ENCODE data around the gene IFFO2. TPM values are rescaled to one million over a fixed set of nuclear protein-coding genes. Genes with fewer than 3 reads are reported as not detected.

Gene IFFO2
- total RNA-seq, 1 experiment from 2014 or later: 11.7 TPM

- Histone ChIP-seq H3K36me3 (ENCODE audit: low read depth) (no peaks in the 10 kb centered on the region), H3K79me2 (ENCODE audit: low read depth) (peaks cover 43% of the 10 kb centered on the region), H3K4me1 (replicated peaks; ENCODE audit: insufficient read depth) (no peaks in the 10 kb centered on the region; the same call in 1 of the 2 replicates), H3K27me3 (ENCODE audit: insufficient read depth, low read depth) (no peaks in the 10 kb centered on the region), H3F3A (ENCODE audit: insufficient read depth, low read depth) (no peaks in the 10 kb centered on the region), H2AFZ (no peak overlapping the region), H4K20me1 (ENCODE audit: insufficient read depth) (no peaks in the 10 kb centered on the region), H3K4me2 (no peak overlapping the region), H3K4me3 (no peak overlapping the region), H3K9me3 (ENCODE audit: insufficient read depth, low read depth) (no peaks in the 10 kb centered on the region), H3K27ac (no peak overlapping the region), H3K9me2 (ENCODE audit: insufficient read depth) (no peaks in the 10 kb centered on the region)
- intact Hi-C loops (cut with micrococcal nuclease; ENCODE audit: unreplicated experiment): no loop called here
- BruUV-seq (replicated peaks): no TSS peak
- ChIA-PET POLR2A (ENCODE audit: unreplicated experiment) (no interaction called here), CTCF (no interaction called here)
- no peak for DNase-seq
- TF ChIP-seq, protein P1, sequence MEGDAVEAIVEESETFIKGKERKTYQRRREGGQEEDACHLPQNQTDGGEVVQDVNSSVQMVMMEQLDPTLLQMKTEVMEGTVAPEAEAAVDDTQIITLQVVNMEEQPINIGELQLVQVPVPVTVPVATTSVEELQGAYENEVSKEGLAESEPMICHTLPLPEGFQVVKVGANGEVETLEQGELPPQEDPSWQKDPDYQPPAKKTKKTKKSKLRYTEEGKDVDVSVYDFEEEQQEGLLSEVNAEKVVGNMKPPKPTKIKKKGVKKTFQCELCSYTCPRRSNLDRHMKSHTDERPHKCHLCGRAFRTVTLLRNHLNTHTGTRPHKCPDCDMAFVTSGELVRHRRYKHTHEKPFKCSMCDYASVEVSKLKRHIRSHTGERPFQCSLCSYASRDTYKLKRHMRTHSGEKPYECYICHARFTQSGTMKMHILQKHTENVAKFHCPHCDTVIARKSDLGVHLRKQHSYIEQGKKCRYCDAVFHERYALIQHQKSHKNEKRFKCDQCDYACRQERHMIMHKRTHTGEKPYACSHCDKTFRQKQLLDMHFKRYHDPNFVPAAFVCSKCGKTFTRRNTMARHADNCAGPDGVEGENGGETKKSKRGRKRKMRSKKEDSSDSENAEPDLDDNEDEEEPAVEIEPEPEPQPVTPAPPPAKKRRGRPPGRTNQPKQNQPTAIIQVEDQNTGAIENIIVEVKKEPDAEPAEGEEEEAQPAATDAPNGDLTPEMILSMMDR (conservative IDR thresholded peaks at IDR 0.05): no peak
- TF ChIP-seq EZH2 (IDR thresholded peaks at IDR 0.05; ENCODE audit: low read depth): no peak
These were observed 11.7 kb downstream of the IFFO2 start for GRCh38 chr1:18944810-18945209.

GRCh38 chr1:18943914-18944572 lies 12.4 kb downstream of the IFFO2 start:
- Histone ChIP-seq H2AFZ (no peak overlapping the region), H3K36me3 (ENCODE audit: low read depth) (no peaks in the 10 kb centered on the region), H3K4me1 (replicated peaks; ENCODE audit: insufficient read depth) (no peaks in the 10 kb centered on the region; the same call in 1 of the 2 replicates), H3F3A (ENCODE audit: insufficient read depth, low read depth) (no peaks in the 10 kb centered on the region), H3K9me3 (ENCODE audit: insufficient read depth, low read depth) (no peaks in the 10 kb centered on the region), H3K27ac (no peak overlapping the region), H3K4me2 (no peak overlapping the region), H3K4me3 (no peak overlapping the region), H3K27me3 (ENCODE audit: insufficient read depth, low read depth) (no peaks in the 10 kb centered on the region), H3K79me2 (ENCODE audit: low read depth) (peaks cover 43% of the 10 kb centered on the region), H3K9me2 (ENCODE audit: insufficient read depth) (no peaks in the 10 kb centered on the region), H4K20me1 (ENCODE audit: insufficient read depth) (no peaks in the 10 kb centered on the region)
- no peak for TF ChIP-seq EZH2 (IDR thresholded peaks at IDR 0.05; ENCODE audit: low read depth)
- TF ChIP-seq, protein P1 (conservative IDR thresholded peaks at IDR 0.05): no peak
- no peak for DNase-seq
- BruUV-seq (replicated peaks): no TSS peak
- POLR2A ChIA-PET (ENCODE audit: unreplicated experiment): interaction anchor here (0.7 kb wide), 1 partner anchor 12 kb away, joined by 6 read pairs; no protein-coding TSS in a partner anchor
- CTCF ChIA-PET: no interaction called here
- intact Hi-C loops (cut with micrococcal nuclease; ENCODE audit: unreplicated experiment): no loop called here

GRCh38 chr1:18943162-18943561 lies 13.3 kb downstream of the IFFO2 start:
- Histone ChIP-seq H3K9me2 (ENCODE audit: insufficient read depth) (no peaks in the 10 kb centered on the region), H3K4me2 (no peak overlapping the region), H3K36me3 (ENCODE audit: low read depth) (no peaks in the 10 kb centered on the region), H3K27ac (no peak overlapping the region), H3K27me3 (ENCODE audit: insufficient read depth, low read depth) (no peaks in the 10 kb centered on the region), H4K20me1 (ENCODE audit: insufficient read depth) (no peaks in the 10 kb centered on the region), H3K4me1 (replicated peaks; ENCODE audit: insufficient read depth) (no peaks in the 10 kb centered on the region; the same call in none of the 2 replicates), H2AFZ (no peak overlapping the region), H3F3A (ENCODE audit: insufficient read depth, low read depth) (no peaks in the 10 kb centered on the region), H3K4me3 (no peak overlapping the region), H3K9me3 (ENCODE audit: insufficient read depth, low read depth) (no peaks in the 10 kb centered on the region), H3K79me2 (ENCODE audit: low read depth) (peaks cover 40% of the 10 kb centered on the region)
- BruUV-seq (replicated peaks): no TSS peak
- no peak for DNase-seq
- intact Hi-C loops (cut with micrococcal nuclease; ENCODE audit: unreplicated experiment): no loop called here
- ChIA-PET CTCF (no interaction called here), POLR2A (ENCODE audit: unreplicated experiment) (interaction anchor here (0.7 kb wide), 1 partner anchor 11 kb away, joined by 6 read pairs; no protein-coding TSS in a partner anchor)
- TF ChIP-seq, protein P1 (conservative IDR thresholded peaks at IDR 0.05): no peak
- TF ChIP-seq EZH2 (IDR thresholded peaks at IDR 0.05; ENCODE audit: low read depth): no peak

All from PC-9 (cell line).